GM12865 (cell line): Measurements from ENCODE around the gene COL5A2.

Experiments used
- DNase-seq: peaks from one replicate; pipeline ENCODE4 v3.0.0; 2010; ENCODE audit warnings: low read depth
- H3K4me3 ChIP-seq: 2 replicates; pipeline ENCODE4 v1.5.1; 2011; ENCODE audit warnings: mild to moderate bottlenecking, low read depth, low read length, control low read depth
- TF ChIP-seq, protein P1 (sequence below): IDR thresholded peaks from 2 replicates; pipeline ENCODE4 v1.5.1; 2011; ENCODE audit warnings: low read length, control low read depth, low read depth, inconsistent platforms; ENCODE audit not compliant: insufficient read depth; ENCODE audit errors: missing control alignments

Gene COL5A2

DNA sequence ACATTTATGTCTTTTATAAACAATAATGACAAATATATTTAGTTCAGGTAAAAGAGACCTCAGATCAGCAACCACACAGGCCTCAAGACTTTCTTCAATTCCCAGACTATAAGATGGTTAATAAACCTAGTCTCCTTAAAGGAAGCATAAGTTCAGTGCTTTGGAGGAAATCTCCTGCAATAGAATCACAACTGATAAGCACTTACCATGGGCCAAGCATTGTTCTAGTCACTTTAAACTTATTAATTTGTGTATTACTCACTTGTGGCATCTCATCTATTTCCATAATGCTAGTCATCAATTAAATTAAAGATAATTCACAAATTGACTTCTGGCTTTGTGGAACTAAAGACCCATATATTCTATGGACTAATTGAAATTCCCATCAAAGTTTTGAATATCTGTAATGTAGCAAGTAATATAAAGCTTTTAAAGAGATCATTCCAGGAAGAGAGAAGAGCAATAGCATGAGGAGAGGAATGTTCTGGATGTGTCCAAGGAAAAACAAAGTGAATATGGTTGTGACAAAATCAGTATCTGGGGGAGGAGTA lies 163.2 kb downstream of the COL5A2 start:
- TF ChIP-seq, protein P1, sequence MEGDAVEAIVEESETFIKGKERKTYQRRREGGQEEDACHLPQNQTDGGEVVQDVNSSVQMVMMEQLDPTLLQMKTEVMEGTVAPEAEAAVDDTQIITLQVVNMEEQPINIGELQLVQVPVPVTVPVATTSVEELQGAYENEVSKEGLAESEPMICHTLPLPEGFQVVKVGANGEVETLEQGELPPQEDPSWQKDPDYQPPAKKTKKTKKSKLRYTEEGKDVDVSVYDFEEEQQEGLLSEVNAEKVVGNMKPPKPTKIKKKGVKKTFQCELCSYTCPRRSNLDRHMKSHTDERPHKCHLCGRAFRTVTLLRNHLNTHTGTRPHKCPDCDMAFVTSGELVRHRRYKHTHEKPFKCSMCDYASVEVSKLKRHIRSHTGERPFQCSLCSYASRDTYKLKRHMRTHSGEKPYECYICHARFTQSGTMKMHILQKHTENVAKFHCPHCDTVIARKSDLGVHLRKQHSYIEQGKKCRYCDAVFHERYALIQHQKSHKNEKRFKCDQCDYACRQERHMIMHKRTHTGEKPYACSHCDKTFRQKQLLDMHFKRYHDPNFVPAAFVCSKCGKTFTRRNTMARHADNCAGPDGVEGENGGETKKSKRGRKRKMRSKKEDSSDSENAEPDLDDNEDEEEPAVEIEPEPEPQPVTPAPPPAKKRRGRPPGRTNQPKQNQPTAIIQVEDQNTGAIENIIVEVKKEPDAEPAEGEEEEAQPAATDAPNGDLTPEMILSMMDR: no peak
- DNase-seq: no peak
- H3K4me3 ChIP-seq: no peak overlapping the region

- DNase-seq: no peak
- TF ChIP-seq, protein P1: no peak
- no peak overlapping the region for H3K4me3 ChIP-seq
Measured at GRCh38 chr2:189015359-189015758, 164.2 kb downstream of the COL5A2 start.

DNA sequence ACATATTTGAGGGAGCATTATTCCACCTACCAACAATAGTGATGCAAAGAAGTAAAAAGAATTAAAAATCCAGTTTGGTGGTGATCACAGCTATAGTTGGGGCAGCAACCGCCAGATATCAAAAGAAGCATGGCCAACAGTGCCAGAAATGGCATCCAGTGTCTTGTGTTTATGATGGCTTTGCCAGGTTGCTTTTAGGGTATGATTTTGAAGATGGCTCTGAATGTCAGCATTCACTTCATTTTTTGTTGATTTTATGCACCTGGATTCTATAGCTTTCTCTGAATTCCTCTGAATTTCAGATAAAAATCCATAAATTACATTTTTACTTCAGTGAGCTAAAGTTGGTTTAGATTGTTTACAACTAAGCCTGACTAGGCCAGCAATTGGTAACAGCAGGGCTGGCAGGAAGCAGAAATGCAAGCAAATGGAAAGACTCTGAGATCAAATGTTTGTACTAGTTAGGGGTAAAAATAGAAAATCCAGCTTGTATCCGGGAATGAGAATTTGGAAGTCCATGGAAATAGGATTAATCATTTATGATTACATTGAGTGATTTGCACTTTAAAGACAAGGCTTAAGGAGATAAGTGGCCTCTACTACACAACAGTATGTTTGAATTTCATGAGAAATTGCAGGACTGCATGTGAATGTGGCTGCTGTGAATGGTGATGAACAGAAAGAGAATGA lies 165.0 kb downstream of the COL5A2 start:
- TF ChIP-seq, protein P1: no peak
- no peak for DNase-seq
- H3K4me3 ChIP-seq: no peak overlapping the region

DNA sequence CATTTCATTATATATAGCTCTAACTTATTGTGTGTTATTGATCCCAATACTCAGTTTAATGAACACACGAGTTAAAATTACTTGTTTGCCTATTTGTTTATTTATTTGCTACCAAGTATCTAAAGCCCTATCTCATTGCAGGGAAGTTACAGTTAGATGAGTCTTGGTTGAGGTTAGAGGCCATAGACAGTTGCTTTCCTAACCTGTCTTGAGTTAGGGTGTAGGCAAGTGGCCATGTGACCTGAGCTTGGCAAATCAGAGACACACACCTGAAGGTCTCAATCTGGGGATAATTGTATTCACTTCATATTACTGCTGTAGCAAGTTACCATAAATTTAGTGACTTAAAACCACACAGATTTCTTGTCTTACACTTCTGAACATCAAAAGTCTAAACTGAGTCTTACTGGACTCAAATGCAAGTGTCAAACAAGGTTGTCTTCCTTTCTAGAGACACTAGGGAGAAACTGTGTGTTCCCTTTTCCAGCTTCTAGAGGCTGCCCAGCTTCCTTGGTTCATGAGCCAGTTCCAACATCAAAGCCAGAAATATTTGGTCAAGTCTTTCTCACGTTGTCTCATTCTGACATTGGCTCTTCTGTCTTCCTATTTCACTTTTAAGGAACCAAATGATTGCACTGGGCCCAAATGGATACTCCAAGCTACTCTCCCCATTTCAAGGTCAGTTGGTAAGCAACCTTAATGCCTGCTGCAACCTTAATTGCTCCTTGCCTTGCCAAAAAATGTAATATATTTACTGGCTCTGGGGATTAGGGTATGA lies 165.7 kb downstream of the COL5A2 start:
- H3K4me3 ChIP-seq: no peak overlapping the region
- no peak for DNase-seq
- TF ChIP-seq, protein P1: no peak

DNA sequence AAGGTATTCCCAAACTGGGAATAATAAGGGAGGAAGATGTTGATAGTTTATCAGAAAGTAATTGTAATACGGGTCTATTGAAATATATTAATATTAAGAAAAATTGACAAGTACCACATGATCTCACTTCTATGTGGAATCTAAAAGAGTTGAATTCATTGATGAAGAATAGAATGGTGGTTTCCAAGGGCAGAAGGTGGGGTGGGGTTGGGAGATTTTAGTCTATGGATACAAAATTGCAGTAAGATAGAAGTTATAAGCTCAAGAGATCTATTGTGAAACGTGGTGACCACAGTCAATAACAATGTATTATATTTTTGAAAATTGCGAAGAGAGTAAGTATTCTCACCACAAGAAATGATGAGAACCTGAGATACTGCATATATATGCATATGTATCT lies 166.5 kb downstream of the COL5A2 start:
- TF ChIP-seq, protein P1: no peak
- no peak overlapping the region for H3K4me3 ChIP-seq
- DNase-seq: no peak

DNA sequence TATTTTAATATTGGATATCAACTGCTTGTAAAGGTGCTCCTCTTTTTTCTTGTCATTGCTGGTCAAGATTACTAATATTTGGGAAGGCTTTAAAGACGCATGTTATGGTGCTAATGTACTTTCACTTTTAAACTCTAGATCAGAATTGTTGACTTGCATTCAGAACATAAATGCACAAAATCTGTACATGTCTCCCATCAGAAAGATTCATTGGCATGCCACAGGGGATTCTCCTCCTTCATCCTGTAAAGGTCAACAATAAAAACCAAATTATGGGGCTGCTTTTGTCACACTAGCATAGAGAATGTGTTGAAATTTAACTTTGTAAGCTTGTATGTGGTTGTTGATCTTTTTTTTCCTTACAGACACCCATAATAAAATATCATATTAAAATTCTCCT lies 167.2 kb downstream of the COL5A2 start:
- DNase-seq: no peak
- H3K4me3 ChIP-seq: no peak overlapping the region
- TF ChIP-seq, protein P1: no peak
